Testis (tissue), 3 donors: ENCODE data around the gene ADCYAP1. TPM values are rescaled to one million over a fixed set of nuclear protein-coding genes. Genes with fewer than 3 reads are reported as not detected.

Source experiments
- DNase-seq: peaks from one replicate; pipeline ENCODE4 v3.0.0-alpha.2; 2019
- H3K27ac ChIP-seq, 2 donors: fragments of 200-600 bp; sonication (generic); one replicate each; pipeline ENCODE4 v1.5.1; 2019
- H3K27me3 ChIP-seq: fragments of 200-600 bp; sonication (generic); one replicate; pipeline ENCODE4 v1.5.1; 2019
- H3K36me3 ChIP-seq: fragments of 200-600 bp; sonication (generic); one replicate; pipeline ENCODE4 v1.5.1; 2017; ENCODE audit warnings: low read depth; ENCODE audit errors: missing control alignments
- H3K4me1 ChIP-seq: fragments of 200-600 bp; sonication (generic); one replicate; pipeline ENCODE4 v1.5.1; 2019
- H3K4me3 ChIP-seq, 2 donors: fragments of 200-600 bp; sonication (generic); one replicate each; pipeline ENCODE4 v1.5.1; 2017 to 2019
- H3K9me3 ChIP-seq: fragments of 200-600 bp; sonication (generic); one replicate; pipeline ENCODE4 v1.5.1; 2017
- POLR2A ChIP-seq: fragments of 450-650 bp; IDR thresholded peaks from one replicate; pipeline ENCODE4 v1.6.1; 2017; ENCODE audit warnings: antibody characterized with exemption, mild to moderate bottlenecking, moderate library complexity
- WGBS, 2 donors: methylation state at CpG; one replicate each; pipeline ENCODE4 v1.1.5; 2018; 5-methylcytosine and 5-hydroxymethylcytosine counted together
- intact Hi-C: fragments of 100-400 bp; cut with DNase I; formaldehyde crosslinking; loops from one replicate; pipeline ENCODE4 v1.15.1; 2023; ENCODE audit warnings: low total_unique reads
- polyA plus RNA-seq: library from polyadenylated mRNA; stranded (reverse); fragments of 350-450 nt; fragmentation: Illumina TruSeq; extraction: RNeasy Lipid Tissue Mini Kit (QIAGEN cat#74804); gene quantifications from one replicate; pipeline ENCODE4 v1.2.3, GENCODE V29; 2014; ENCODE audit warnings: low read depth, low replicate concordance; ENCODE audit not compliant: insufficient read depth
- total RNA-seq, 2 donors: library from RNA; depleted of rRNA; stranded (reverse); fragments of >200 nt; gene quantifications; one replicate each; pipeline ENCODE4 v1.2.3, GENCODE V29; 2016
- TF ChIP-seq, protein P1 (sequence below), 3 experiments: fragments of 450-650 bp in 2 of 3; fragments of 200-600 bp in 1 of 3; sonication (generic) in 1 of 3; IDR thresholded peaks; one replicate each; pipeline ENCODE4 v1.5.1; 2016 to 2019; ENCODE audit warnings: antibody characterized with exemption in 3 of 3, mild to moderate bottlenecking in 2 of 3, moderate library complexity in 1 of 3

The ADCYAP1 gene
- total and polyA plus RNA-seq, 3 donors from 2014 or later = 3.1 to 10.1 (median 3.2) TPM

DNA sequence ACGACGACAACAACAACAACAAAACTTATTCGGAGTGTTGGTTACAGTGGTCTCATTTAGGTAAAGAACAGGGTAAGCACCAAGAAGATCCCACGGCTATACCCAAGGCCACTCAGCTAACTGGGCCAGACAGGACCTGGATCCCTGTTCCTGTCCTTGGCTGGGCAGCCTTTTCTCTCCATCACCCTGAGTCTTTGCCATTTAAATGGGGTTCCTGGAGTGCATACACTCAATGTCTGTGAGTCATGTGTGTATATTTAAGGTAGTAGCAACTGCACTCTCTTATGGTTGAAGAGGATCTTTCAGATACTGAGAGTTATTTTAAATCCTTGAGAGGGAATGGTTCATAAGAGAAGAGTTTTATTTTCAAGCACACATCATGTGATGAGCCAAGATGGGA, 35.3 kb downstream of the ADCYAP1 start:
- TF ChIP-seq POLR2A = no peak
- TF ChIP-seq, protein P1, sequence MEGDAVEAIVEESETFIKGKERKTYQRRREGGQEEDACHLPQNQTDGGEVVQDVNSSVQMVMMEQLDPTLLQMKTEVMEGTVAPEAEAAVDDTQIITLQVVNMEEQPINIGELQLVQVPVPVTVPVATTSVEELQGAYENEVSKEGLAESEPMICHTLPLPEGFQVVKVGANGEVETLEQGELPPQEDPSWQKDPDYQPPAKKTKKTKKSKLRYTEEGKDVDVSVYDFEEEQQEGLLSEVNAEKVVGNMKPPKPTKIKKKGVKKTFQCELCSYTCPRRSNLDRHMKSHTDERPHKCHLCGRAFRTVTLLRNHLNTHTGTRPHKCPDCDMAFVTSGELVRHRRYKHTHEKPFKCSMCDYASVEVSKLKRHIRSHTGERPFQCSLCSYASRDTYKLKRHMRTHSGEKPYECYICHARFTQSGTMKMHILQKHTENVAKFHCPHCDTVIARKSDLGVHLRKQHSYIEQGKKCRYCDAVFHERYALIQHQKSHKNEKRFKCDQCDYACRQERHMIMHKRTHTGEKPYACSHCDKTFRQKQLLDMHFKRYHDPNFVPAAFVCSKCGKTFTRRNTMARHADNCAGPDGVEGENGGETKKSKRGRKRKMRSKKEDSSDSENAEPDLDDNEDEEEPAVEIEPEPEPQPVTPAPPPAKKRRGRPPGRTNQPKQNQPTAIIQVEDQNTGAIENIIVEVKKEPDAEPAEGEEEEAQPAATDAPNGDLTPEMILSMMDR (IDR thresholded peaks at IDR 0.05) = no peak
- intact Hi-C loops = no loop called here
- WGBS, 2 donors = 79 to 82% methylated on average over 4 of the region's 4 CpGs
- H3K4me3 ChIP-seq = no peak overlapping the region
- no peaks in the 10 kb centered on the region for H3K27me3 ChIP-seq
- no peak overlapping the region for H3K27ac ChIP-seq
- no peak for DNase-seq
- H3K9me3 ChIP-seq = no peaks in the 10 kb centered on the region
- no peaks in the 10 kb centered on the region for H3K4me1 ChIP-seq
- no peaks in the 10 kb centered on the region for H3K36me3 ChIP-seq

DNA sequence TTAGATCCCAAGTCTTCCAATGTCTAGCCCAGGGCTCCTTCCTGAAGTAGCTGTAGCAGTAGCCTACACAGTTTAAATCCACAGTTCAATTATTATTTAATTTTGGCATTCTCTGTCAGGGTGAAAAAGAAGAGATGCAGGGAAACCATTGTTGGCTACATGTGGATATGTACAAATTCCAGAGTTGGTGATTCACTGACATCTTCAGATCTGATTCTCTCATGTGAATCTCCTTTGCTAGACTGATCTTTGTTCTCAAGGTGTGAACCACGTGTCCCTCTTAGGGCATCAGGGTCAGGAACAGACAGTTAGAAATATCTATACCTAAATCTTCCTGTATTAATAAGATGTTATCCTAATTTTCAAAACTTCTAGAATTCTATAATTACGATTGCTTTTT, 36.7 kb downstream of the ADCYAP1 start:
- H3K4me1 ChIP-seq = no peaks in the 10 kb centered on the region
- intact Hi-C loops = no loop called here
- H3K36me3 ChIP-seq = no peaks in the 10 kb centered on the region
- WGBS, 2 donors = 88 to 90% methylated on average over 2 of the region's 2 CpGs
- no peak overlapping the region for H3K27ac ChIP-seq
- no peak for TF ChIP-seq POLR2A
- TF ChIP-seq, protein P1 (IDR thresholded peaks at IDR 0.05) = no peak
- no peaks in the 10 kb centered on the region for H3K27me3 ChIP-seq
- H3K9me3 ChIP-seq = no peaks in the 10 kb centered on the region
- no peak overlapping the region for H3K4me3 ChIP-seq
- DNase-seq = no peak

DNA sequence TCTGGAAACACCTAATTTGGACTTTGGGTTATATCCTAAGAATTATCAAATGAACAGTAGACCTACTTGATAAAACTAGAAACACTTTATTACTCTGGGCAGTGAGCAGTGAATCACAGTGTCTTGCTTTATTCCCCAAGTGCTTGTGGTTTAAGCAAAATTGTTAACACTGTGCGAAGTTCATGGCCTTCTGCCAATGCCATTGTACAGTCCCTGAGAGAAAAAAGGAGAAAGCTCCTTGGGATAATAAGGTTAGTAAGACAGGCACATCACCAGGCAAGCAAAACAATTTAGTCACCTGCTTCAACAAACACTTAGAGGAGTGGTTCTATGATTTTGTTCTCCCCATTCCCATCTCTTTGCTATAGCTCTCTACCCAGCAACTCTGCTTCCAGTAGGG, 39.8 kb downstream of the ADCYAP1 start:
- Histone ChIP-seq H3K36me3 (no peaks in the 10 kb centered on the region), H3K27me3 (no peaks in the 10 kb centered on the region), H3K4me3 (no peak overlapping the region), H3K27ac (no peak overlapping the region), H3K4me1 (no peaks in the 10 kb centered on the region), H3K9me3 (no peaks in the 10 kb centered on the region)
- no peak for TF ChIP-seq POLR2A
- DNase-seq = peak; percentile 28
- intact Hi-C loops = no loop called here
- WGBS, 2 donors = 13 to 30% methylated on average over 1 of the region's 1 CpG

GRCh38 chr18:949724-950631, 45.3 kb downstream of the ADCYAP1 start:
- no peak for TF ChIP-seq POLR2A
- TF ChIP-seq, protein P1 (IDR thresholded peaks at IDR 0.05) = no peak
- DNase-seq = no peak
- Histone ChIP-seq H3K27ac (no peak overlapping the region), H3K4me3 (no peak overlapping the region), H3K4me1 (no peaks in the 10 kb centered on the region), H3K9me3 (no peaks in the 10 kb centered on the region), H3K27me3 (no peaks in the 10 kb centered on the region), H3K36me3 (no peaks in the 10 kb centered on the region)
- 77 to 78% methylated on average over 2 to 8 of the region's 9 CpGs for WGBS, 2 donors
- intact Hi-C loops = no loop called here

DNA sequence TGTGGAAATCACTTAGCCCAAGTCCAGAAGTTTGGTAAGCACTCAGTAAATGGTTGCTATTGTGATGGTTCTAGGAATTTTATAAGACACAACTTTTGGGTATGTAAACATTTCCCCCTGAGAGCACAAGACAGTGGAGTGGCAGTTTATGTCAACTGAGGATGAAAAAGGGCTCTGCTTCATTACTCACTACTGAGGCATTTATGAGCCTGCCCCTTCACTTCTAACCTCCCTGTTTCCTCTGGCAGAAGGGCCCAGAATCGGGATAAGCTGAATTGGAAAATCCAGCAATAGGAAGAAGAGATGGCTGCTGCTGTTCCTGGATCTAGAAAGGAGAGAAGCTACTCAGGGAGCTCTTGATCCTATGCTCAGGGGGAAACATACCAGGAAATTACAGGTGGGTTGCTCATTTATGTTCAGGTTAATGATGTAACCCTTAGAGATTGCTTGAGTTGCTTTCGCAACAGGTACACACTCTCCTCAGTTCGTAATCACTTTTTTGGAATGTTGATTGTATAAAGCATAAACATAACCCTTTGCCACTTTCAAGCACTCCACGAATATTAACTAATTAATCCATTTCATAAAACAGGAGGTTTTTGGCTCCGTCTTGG, 46.3 kb downstream of the ADCYAP1 start:
- no peak overlapping the region for H3K27ac ChIP-seq
- H3K9me3 ChIP-seq = no peaks in the 10 kb centered on the region
- no peaks in the 10 kb centered on the region for H3K27me3 ChIP-seq
- WGBS, 2 donors = 78 to 83% methylated on average over 5 of the region's 5 CpGs
- no peak for DNase-seq
- no peak overlapping the region for H3K4me3 ChIP-seq
- TF ChIP-seq, protein P1 (IDR thresholded peaks at IDR 0.05) = no peak
- TF ChIP-seq POLR2A = no peak
- no peaks in the 10 kb centered on the region for H3K4me1 ChIP-seq
- intact Hi-C loops = no loop called here
- no peaks in the 10 kb centered on the region for H3K36me3 ChIP-seq
